Calu3 (cell line): ENCODE results near the gene RHBDD1. TPM values are rescaled to one million over a fixed set of nuclear protein-coding genes. Genes with fewer than 3 reads are reported as not detected.

Experiments
- BruUV-seq: library from RNA; stranded (reverse); fragments of 400-500 nt; replicated peaks from 2 replicates; lab custom pipeline; 2021; lab: Mats Ljungman, UMichigan
- CTCF ChIA-PET: fragments of 300-600 bp; sonication (Branson Sonifier 250); formaldehyde crosslinking; loops from one replicate; lab custom pipeline; 2022; ENCODE audit warnings: antibody characterized with exemption; lab: Charles Lee
- DNase-seq: peaks from one replicate; pipeline ENCODE4 v3.0.0; 2022
- H3K27ac Mint-ChIP-seq: one replicate; pipeline ENCODE4 v1.8.0; 2022; ENCODE audit warnings: mixed read lengths; ENCODE audit not compliant: unreplicated experiment
- H3K27me3 Mint-ChIP-seq: one replicate; pipeline ENCODE4 v1.8.0; 2022; ENCODE audit warnings: mixed read lengths; ENCODE audit not compliant: unreplicated experiment
- H3K36me3 Mint-ChIP-seq: one replicate; pipeline ENCODE4 v1.8.0; 2022; ENCODE audit warnings: mild to moderate bottlenecking, moderate library complexity, mixed read lengths; ENCODE audit not compliant: insufficient read depth, unreplicated experiment
- H3K4me1 Mint-ChIP-seq: one replicate; pipeline ENCODE4 v1.8.0; 2022; ENCODE audit warnings: mild to moderate bottlenecking, low read depth, mixed read lengths; ENCODE audit not compliant: unreplicated experiment
- H3K4me3 Mint-ChIP-seq: one replicate; pipeline ENCODE4 v1.8.0; 2022; ENCODE audit warnings: mild to moderate bottlenecking, low read depth, moderate library complexity, mixed read lengths; ENCODE audit not compliant: unreplicated experiment
- H3K9me3 Mint-ChIP-seq: one replicate; pipeline ENCODE4 v1.8.0; 2022; ENCODE audit warnings: low read depth, mixed read lengths; ENCODE audit not compliant: unreplicated experiment
- intact Hi-C: fragments of 100-400 bp; cut with micrococcal nuclease; formaldehyde crosslinking; loops from one replicate; pipeline ENCODE4 v1.10.0; 2022; ENCODE audit not compliant: unreplicated experiment
- total RNA-seq: library from RNA; stranded (reverse); gene quantifications from 2 replicates; pipeline ENCODE4 v1.2.3, GENCODE V29; 2022
- TF ChIP-seq, protein P1 (sequence below): fragments of 200-600 bp; IDR thresholded peaks from one replicate; pipeline ENCODE4 v1.8.0; 2022; ENCODE audit warnings: antibody characterized with exemption; ENCODE audit not compliant: unreplicated experiment

The RHBDD1 gene
- total RNA-seq, 1 experiment from 2014 or later = 28.7 TPM

DNA sequence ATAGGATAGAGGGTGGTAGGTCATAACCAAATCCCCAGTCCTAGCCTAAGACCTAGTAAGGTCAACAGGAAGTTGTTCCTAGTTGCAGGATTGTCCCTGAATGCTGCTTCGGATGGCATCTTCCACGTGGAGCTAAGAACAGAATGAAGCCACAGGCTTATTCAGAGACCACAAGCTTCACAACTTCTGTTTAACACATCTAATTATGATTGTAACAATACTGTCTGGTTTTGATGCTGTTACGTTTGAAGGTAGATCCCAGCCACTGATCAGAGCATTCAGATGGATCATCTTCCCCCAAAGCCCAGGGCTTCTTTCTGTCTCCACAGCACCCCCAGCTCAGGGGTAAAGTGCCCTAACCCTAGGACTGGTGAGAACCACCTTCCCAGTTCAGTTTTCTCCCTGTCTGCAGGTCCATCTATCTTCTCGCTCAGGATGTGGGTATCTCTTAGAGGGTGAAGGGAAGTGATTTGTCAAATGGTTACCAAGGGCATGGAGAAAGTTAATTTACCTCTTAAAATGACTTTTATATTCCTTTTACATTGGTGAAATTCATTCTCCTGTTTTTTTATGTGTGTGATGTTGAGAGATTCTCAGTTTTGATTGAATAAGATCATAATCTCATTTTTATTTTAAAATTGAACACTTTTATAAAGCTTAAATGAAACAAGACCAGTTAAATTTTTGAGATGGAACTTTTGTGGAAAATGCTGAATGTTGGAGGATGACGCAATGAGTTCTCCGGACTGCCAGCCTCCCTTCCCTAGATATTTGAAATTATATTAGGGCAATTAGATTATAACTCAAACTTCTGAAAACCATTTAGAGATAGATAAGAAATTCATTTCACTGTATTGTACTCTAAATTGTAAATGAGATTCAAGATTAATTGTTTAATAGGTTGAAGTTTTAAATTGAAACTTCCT, 66.5 kb downstream of the RHBDD1 start:
- H3K27me3 Mint-ChIP-seq = no peaks in the 10 kb centered on the region
- intact Hi-C loops = no loop called here
- H3K4me3 Mint-ChIP-seq = no peak overlapping the region
- no peaks in the 10 kb centered on the region for H3K4me1 Mint-ChIP-seq
- no peak overlapping the region for H3K27ac Mint-ChIP-seq
- peaks cover 6% of the 10 kb centered on the region for H3K36me3 Mint-ChIP-seq
- DNase-seq = no peak
- no peaks in the 10 kb centered on the region for H3K9me3 Mint-ChIP-seq
- TF ChIP-seq, protein P1, sequence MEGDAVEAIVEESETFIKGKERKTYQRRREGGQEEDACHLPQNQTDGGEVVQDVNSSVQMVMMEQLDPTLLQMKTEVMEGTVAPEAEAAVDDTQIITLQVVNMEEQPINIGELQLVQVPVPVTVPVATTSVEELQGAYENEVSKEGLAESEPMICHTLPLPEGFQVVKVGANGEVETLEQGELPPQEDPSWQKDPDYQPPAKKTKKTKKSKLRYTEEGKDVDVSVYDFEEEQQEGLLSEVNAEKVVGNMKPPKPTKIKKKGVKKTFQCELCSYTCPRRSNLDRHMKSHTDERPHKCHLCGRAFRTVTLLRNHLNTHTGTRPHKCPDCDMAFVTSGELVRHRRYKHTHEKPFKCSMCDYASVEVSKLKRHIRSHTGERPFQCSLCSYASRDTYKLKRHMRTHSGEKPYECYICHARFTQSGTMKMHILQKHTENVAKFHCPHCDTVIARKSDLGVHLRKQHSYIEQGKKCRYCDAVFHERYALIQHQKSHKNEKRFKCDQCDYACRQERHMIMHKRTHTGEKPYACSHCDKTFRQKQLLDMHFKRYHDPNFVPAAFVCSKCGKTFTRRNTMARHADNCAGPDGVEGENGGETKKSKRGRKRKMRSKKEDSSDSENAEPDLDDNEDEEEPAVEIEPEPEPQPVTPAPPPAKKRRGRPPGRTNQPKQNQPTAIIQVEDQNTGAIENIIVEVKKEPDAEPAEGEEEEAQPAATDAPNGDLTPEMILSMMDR = no peak
- CTCF ChIA-PET = no interaction called here
- BruUV-seq = no TSS peak

DNA sequence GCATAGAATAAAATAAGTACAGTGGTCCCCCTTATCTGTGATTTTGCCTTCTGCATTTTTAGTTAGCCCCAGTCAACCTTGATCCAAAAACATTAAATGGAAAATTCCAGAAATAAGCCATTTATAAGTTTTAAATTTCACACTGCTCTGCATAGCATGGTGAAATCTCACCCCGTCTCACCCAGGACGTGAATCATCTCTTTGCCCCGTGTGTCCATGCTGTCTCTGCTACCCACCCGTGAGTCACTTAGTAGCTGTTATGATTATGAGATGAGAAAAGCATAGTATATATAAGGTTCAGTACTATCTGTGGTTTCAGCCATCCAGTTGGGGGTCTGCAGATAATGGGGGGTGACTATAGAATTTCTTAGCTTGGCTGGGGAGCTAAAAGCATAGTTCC, 67.3 kb downstream of the RHBDD1 start:
- H3K27me3 Mint-ChIP-seq = no peaks in the 10 kb centered on the region
- H3K36me3 Mint-ChIP-seq = peaks cover 6% of the 10 kb centered on the region
- DNase-seq = no peak
- intact Hi-C loops = no loop called here
- no peaks in the 10 kb centered on the region for H3K9me3 Mint-ChIP-seq
- no TSS peak for BruUV-seq
- no peaks in the 10 kb centered on the region for H3K4me1 Mint-ChIP-seq
- CTCF ChIA-PET = no interaction called here
- TF ChIP-seq, protein P1 = no peak
- H3K27ac Mint-ChIP-seq = no peak overlapping the region
- no peak overlapping the region for H3K4me3 Mint-ChIP-seq

DNA sequence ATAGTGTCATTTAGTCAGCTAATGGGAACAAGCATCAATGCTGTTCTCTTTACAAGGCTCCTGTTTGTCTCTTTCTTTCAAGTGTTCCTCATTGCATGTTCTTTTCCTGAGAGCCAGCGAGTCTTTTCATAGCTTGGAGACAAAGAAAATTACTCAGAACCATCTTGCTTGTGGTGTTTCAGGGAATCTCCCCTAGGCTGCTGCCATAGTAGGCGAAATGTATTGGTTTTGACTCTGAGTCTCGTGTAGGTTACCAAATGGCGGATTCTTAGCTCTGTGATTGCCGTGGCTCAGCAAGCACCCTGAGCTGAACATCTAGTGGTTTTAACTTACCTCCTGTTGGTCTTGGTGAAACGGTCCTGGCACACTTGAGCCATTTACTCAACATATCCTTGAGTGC, 68.7 kb downstream of the RHBDD1 start:
- Mint-ChIP-seq H3K4me3 (no peak overlapping the region), H3K27me3 (no peaks in the 10 kb centered on the region), H3K9me3 (no peaks in the 10 kb centered on the region), H3K4me1 (no peaks in the 10 kb centered on the region), H3K27ac (no peak overlapping the region), H3K36me3 (peaks cover 6% of the 10 kb centered on the region)
- DNase-seq = no peak
- CTCF ChIA-PET = no interaction called here
- intact Hi-C loops = no loop called here
- TF ChIP-seq, protein P1 = no peak
- BruUV-seq = no TSS peak

DNA sequence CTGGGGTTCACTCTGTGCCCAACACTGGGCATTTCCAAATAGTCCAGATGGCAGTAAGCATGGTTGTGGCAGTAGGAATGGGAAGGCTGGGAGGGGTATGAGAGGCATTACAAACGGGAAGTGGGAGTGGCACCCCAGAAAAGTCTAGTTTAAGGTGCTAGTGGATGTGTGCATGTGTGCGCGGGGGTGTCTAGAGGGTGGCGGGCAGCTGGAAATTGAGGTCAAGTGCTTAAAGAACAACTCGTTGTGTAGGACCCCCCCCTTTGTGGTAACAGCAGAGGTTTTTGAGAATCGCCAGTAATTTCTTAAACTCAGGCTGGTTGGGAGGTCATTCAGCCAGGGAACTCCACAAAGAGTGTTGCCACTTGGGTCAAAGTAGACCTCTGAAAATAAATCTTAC, 69.9 kb downstream of the RHBDD1 start:
- DNase-seq = no peak
- CTCF ChIA-PET = no interaction called here
- Mint-ChIP-seq H3K9me3 (no peaks in the 10 kb centered on the region), H3K27ac (no peak overlapping the region), H3K4me1 (no peaks in the 10 kb centered on the region), H3K4me3 (no peak overlapping the region), H3K36me3 (peaks cover 6% of the 10 kb centered on the region), H3K27me3 (no peaks in the 10 kb centered on the region)
- TF ChIP-seq, protein P1 = no peak
- intact Hi-C loops = no loop called here
- BruUV-seq = no TSS peak
